Spleen (tissue), 13 donors: ENCODE measurements around the gene RBMY1E. TPM values are rescaled to one million over a fixed set of nuclear protein-coding genes. Genes with fewer than 3 reads are reported as not detected.
"Not testable (repeated sequence)": the region's sequence is repeated elsewhere in the genome, so short reads cannot be mapped to it uniquely, and the experiment has no call there.

Experiments
- DNase-seq: peaks from one replicate; pipeline ENCODE4 v3.0.0-alpha.2; 2020
- H3K27ac ChIP-seq, 8 donors: fragments of 200-600 bp; sonication (generic) in 7 of 8; 1 replicate in 4 of 8; 2 replicates in 4 of 8; pipeline versions ENCODE4 v1.5.0 to v1.8.0; 2016 to 2021; ENCODE audit warnings: inconsistent platforms in 4 of 8, mild to moderate bottlenecking in 4 of 8, moderate library complexity in 1 of 8
- H3K27me3 ChIP-seq, 7 donors: fragments of 200-600 bp; sonication (generic) in 6 of 7; replicated peaks in 1 of 7; 1 replicate in 4 of 7; 2 replicates in 3 of 7; pipeline versions ENCODE4 v1.5.0 to v1.8.0; 2016 to 2021; ENCODE audit warnings: inconsistent platforms in 3 of 7, mild to moderate bottlenecking in 1 of 7
- H3K36me3 ChIP-seq, 6 donors: fragments of 200-600 bp; sonication (generic) in 5 of 6; 1 replicate in 4 of 6; 2 replicates in 2 of 6; pipeline versions ENCODE4 v1.5.0 to v1.8.0; 2016 to 2021; ENCODE audit warnings: inconsistent platforms in 2 of 6
- H3K4me1 ChIP-seq, 6 donors: fragments of 200-600 bp; sonication (generic) in 5 of 6; 1 replicate in 3 of 6; 2 replicates in 3 of 6; pipeline versions ENCODE4 v1.5.0 to v1.8.0; 2016 to 2021; ENCODE audit warnings: inconsistent platforms in 3 of 6
- H3K4me3 ChIP-seq, 8 donors: fragments of 200-600 bp; sonication (generic) in 7 of 8; 1 replicate in 4 of 8; 2 replicates in 4 of 8; pipeline versions ENCODE4 v1.5.0 to v1.8.0; 2016 to 2021; ENCODE audit warnings: inconsistent platforms in 4 of 8, mild to moderate bottlenecking in 4 of 8, moderate library complexity in 2 of 8
- H3K9me3 ChIP-seq, 8 donors: fragments of 200-600 bp; sonication (generic) in 7 of 8; 1 replicate in 4 of 8; 2 replicates in 4 of 8; pipeline versions ENCODE4 v1.5.0 to v1.8.0; 2016 to 2021; ENCODE audit warnings: inconsistent platforms in 4 of 8
- whole genome bisulfite sequencing, 5 donors: extraction: QIAGEN DNeasy Blood & Tissue Kit in 3 of 5; methylation state at CpG; one replicate each; pipeline versions ENCODE4 v1.1.5 to v1.1.7; 2013 to 2018; 5-methylcytosine and 5-hydroxymethylcytosine counted together
- intact Hi-C: fragments of 100-400 bp; cut with DNase I; formaldehyde crosslinking; loops from one replicate; pipeline ENCODE4 v1.15.0; 2023; ENCODE audit warnings: low total_unique reads
- long read RNA-seq, 2 donors: transcript quantifications; one replicate each; lab custom pipeline, GENCODE V29; 2026
- polyA plus RNA-seq, 3 donors: library from polyadenylated mRNA; stranded (reverse); fragments of 200-250 nt; gene quantifications; one replicate each; pipeline ENCODE4 v1.2.1, GENCODE V29; 2013
- total RNA-seq, 7 donors: library from RNA; depleted of rRNA in 3 of 7; stranded (reverse); fragments of >200 nt in 3 of 7; fragmentation: NEBNext Ultra II Directional in 4 of 7; extraction: Animal tissue kit (Norgen Biotek cat#: 25700) in 4 of 7; gene quantifications; one replicate each; pipeline versions ENCODE4 v1.1.0 to v1.2.1, GENCODE V29; 2016 to 2021
- donor health status: healthy with polysubstance abuse.
- donor health status: DM: no; HTN: no; CAD: no; lungs with moderate emphysema.
- donor health status: DM: no; HTN: no; CAD: no.
- donor health status: Bipolar disorder and iron deficiency.
- donor health status: healthy.
- donor health status: DM: no; HTN: no; CAD: no.
- donor health status: DM: yes; HTN: yes; CAD: no.

The RBMY1E gene
- total RNA-seq (not detected), polyA plus RNA-seq (not detected)
- long read RNA-seq, donor 1 = 0 reads
- long read RNA-seq, donor 2 = 0 reads

GRCh38 chrY:21917932-21918331 lies at the start of gene RBMY1E:
Gene RBMY1E, minus strand, starts transcription at chrY:21918032. Its CDS starts 1,978 bp downstream, at chrY:21916054.
- no CpG with 5 or more reads among the region's 29 CpGs for WGBS, 5 donors
- intact Hi-C loops, H3K9me3 ChIP-seq: not testable (repeated sequence)

GRCh38 chrY:21894426-21894825 lies 23.4 kb downstream of the RBMY1E start, which contains the start of gene RBMY1D:
Gene RBMY1D, minus strand, starts transcription at chrY:21894526. Its CDS starts 2,013 bp downstream, at chrY:21892513.
- H3K4me1 ChIP-seq, intact Hi-C loops, H3K9me3 ChIP-seq, H3K27me3 ChIP-seq, H3K4me3 ChIP-seq, DNase-seq, H3K27ac ChIP-seq, H3K36me3 ChIP-seq: not testable (repeated sequence)
- no CpG with 5 or more reads among the region's 28 CpGs for WGBS, 5 donors

More at GRCh38 chrY:21917932-21918331, at the start of gene RBMY1E:
- not testable (repeated sequence) for H3K27me3 ChIP-seq, DNase-seq, H3K36me3 ChIP-seq, H3K27ac ChIP-seq, H3K4me3 ChIP-seq, H3K4me1 ChIP-seq

- H3K4me1 ChIP-seq, H3K27ac ChIP-seq, H3K4me3 ChIP-seq, DNase-seq, H3K36me3 ChIP-seq, intact Hi-C loops, H3K9me3 ChIP-seq, H3K27me3 ChIP-seq: not testable (repeated sequence)
- WGBS, 5 donors = no CpG with 5 or more reads among the region's 5 CpGs
These were observed 48.3 kb downstream of the RBMY1E start for GRCh38 chrY:21869407-21870076.

Other genes starting within 250 kb of the RBMY1E start
- gene RBMY1D, start 23.5 kb downstream of the RBMY1E start, total RNA-seq = not detected
- not detected for gene RBMY1D, start 23.5 kb downstream of the RBMY1E start, polyA plus RNA-seq